Common myeloid progenitor, CD34-positive (primary cell): ENCODE measurements around the gene MYO1D.

Experiments used
- CTCF ChIA-PET: fragments of 350-600 bp; sonication (Branson Sonifier 250); formaldehyde crosslinking; loops from one replicate; lab custom pipeline; 2021; ENCODE audit warnings: antibody characterized with exemption; lab: Charles Lee
- POLR2A ChIA-PET: fragments of 350-600 bp; sonication (Branson Sonifier 250); formaldehyde crosslinking; loops from one replicate; lab custom pipeline; 2021; ENCODE audit warnings: antibody characterized with exemption; lab: Charles Lee
- DNase-seq, 3 donors: peaks; one replicate each; pipeline versions ENCODE4 v3.0.0 to v3.0.0-alpha.2; 2013
- H3K27ac ChIP-seq, 2 experiments: 1 replicate in 1 of 2; 2 replicates in 1 of 2; pipeline ENCODE4 v1.7.0; 2013; ENCODE audit warnings: inconsistent platforms in 2 of 2, low read length in 2 of 2, mild to moderate bottlenecking in 2 of 2, low read depth in 1 of 2, moderate library complexity in 1 of 2; ENCODE audit not compliant: severe bottlenecking in 2 of 2, insufficient read depth in 1 of 2, poor library complexity in 1 of 2
- H3K27me3 ChIP-seq, 5 experiments: replicated peaks in 2 of 5; 1 replicate in 3 of 5; 2 replicates in 2 of 5; pipeline versions ENCODE4 v1.6.1 to v1.7.0; 2013; ENCODE audit warnings: low read length in 4 of 5, mild to moderate bottlenecking in 2 of 5, moderate library complexity in 2 of 5, inconsistent platforms in 1 of 5; ENCODE audit not compliant: insufficient read depth in 5 of 5, control insufficient read depth in 4 of 5
- H3K36me3 ChIP-seq, 4 experiments: 1 replicate in 2 of 4; 2 replicates in 2 of 4; pipeline versions ENCODE4 v1.6.1 to v1.7.0; 2013; ENCODE audit warnings: low read length in 3 of 4, control low read depth in 1 of 4, mild to moderate bottlenecking in 1 of 4; ENCODE audit not compliant: control insufficient read depth in 4 of 4, insufficient read depth in 4 of 4
- H3K4me1 ChIP-seq, 4 experiments: 1 replicate in 3 of 4; 2 replicates in 1 of 4; pipeline versions ENCODE4 v1.6.1 to v1.7.1; 2013; ENCODE audit warnings: low read length in 3 of 4, mild to moderate bottlenecking in 3 of 4, control low read depth in 1 of 4, inconsistent platforms in 1 of 4, moderate library complexity in 1 of 4; ENCODE audit not compliant: control insufficient read depth in 4 of 4, insufficient read depth in 4 of 4; ENCODE audit errors: control extremely low read depth in 1 of 4
- H3K4me3 ChIP-seq, 7 experiments: 1 replicate in 4 of 7; 2 replicates in 3 of 7; pipeline versions ENCODE4 v1.5.1 to v1.7.0; 2013; ENCODE audit warnings: mild to moderate bottlenecking in 7 of 7, low read length in 6 of 7, moderate library complexity in 6 of 7, inconsistent platforms in 2 of 7, low read depth in 2 of 7, control low read depth in 1 of 7; ENCODE audit not compliant: insufficient read depth in 4 of 7, control insufficient read depth in 1 of 7; ENCODE audit errors: extremely low read depth in 1 of 7
- H3K9me3 ChIP-seq, 5 experiments: 1 replicate in 4 of 5; 2 replicates in 1 of 5; pipeline versions ENCODE4 v1.6.1 to v1.7.1; 2013; ENCODE audit warnings: low read length in 4 of 5, mild to moderate bottlenecking in 2 of 5, inconsistent platforms in 1 of 5, low read depth in 1 of 5, moderate library complexity in 1 of 5; ENCODE audit not compliant: control insufficient read depth in 4 of 5, insufficient read depth in 2 of 5; ENCODE audit errors: control extremely low read depth in 1 of 5
- WGBS: methylation state at CpG from one replicate; pipeline ENCODE4 v1.1.5; 2013; ENCODE audit not compliant: insufficient coverage; 5-methylcytosine and 5-hydroxymethylcytosine counted together

MYO1D gene

DNA sequence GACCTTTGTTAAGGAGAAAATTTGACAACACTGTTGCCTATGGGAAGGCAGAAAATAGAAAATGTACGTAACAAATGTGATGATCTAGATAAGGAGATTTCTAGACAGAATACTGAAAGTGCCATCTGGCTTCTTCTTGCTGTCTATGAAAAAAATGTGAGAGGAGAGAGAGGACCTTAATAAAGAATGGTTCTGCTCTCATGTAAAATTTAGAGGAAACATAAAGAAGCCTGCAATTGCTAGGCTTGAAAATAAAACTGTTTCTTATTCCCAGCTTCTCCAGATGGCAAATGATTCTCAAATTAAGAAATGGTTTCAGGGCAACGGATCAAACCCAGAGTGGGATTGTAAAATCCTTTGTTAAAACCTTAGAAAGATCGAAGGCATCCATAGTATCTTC is 261.6 kb downstream of the MYO1D start:
- Histone ChIP-seq H3K27me3 (no peaks in the 10 kb centered on the region), H3K27ac (no peak overlapping the region), H3K4me1 (no peaks in the 10 kb centered on the region), H3K36me3 (no peaks in the 10 kb centered on the region), H3K4me3 (no peak overlapping the region), H3K9me3 (no peaks in the 10 kb centered on the region)
- DNase-seq: no peak
- CTCF ChIA-PET: interaction anchor here (0.9 to 1.0 kb wide), 3 partner anchors 11 to 132 kb away, joined by 3 to 4 read pairs (median 3); no protein-coding TSS in a partner anchor
- WGBS: 92% methylated on average over 3 of the region's 3 CpGs
- POLR2A ChIA-PET: no interaction called here

DNA sequence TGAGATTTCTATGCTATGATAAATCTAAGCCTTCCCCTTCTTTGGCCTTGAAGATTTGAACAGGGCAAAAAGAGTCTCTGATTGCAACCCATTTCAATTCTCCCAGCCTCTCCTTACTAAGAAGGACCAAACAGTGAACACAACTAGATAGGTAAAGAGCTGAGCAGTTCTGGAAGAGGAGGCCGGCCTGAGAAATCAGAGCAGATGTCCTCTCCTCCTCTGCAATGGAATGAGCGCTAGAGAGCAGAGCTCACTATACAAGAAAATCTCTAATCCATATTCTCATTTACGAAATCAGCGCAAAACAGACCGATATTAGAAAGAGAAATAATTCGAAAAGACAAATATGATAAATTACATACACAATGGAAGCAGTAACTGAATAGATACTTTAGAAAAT is 266.0 kb downstream of the MYO1D start:
- ChIA-PET CTCF (interaction anchor here (0.6 to 1.5 kb wide), 3 partner anchors 13 to 126 kb away, joined by 4 read pairs; no protein-coding TSS in a partner anchor), POLR2A (no interaction called here)
- WGBS: no CpG with 5 or more reads among the region's 6 CpGs

DNA sequence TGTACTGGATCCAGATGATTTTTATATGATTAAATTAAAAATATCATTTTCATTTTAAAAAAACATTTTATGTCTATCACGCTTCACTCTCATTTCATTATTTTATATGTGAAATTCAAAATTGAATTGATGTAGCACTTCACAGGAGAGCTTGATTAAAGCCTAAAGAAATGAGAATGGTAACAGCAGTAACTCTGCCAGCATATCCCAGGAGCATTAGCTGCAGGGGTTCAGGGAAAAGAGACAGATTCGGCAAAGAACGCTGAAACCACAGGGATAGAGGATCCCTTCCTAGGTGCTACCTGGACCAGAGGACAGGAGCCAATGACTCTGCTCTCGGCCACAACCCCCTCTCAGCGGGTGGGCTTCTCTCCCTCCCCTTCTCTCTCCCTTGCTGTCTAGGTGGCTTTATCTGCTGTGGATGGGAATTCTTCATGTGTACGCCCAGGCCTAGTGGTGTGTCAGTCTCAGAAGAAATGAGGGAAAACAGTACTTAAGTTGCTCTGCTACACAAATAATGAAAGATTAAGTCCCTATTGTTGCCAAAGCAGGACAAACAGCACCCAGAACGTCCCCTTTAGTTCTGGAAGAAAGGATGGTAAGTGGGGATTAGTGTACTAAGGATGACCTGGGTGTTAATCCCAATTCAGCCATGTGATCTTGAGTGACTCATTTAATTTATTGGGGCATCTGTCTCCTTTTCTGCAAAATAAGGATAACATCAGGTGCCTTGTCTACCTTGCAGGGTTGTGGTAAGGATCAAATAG is 266.9 kb downstream of the MYO1D start:
- no peak for DNase-seq
- H3K36me3 ChIP-seq: no peaks in the 10 kb centered on the region
- H3K27me3 ChIP-seq: no peaks in the 10 kb centered on the region
- WGBS: 100% methylated on average over 2 of the region's 7 CpGs
- no peak overlapping the region for H3K27ac ChIP-seq
- CTCF ChIA-PET: interaction anchor here (0.6 to 1.5 kb wide), 2 partner anchors 14 to 126 kb away, joined by 4 read pairs; no protein-coding TSS in a partner anchor
- H3K9me3 ChIP-seq: peaks cover 0 to 2% (median 0%) of the 10 kb centered on the region in 5 experiments
- H3K4me1 ChIP-seq: peaks cover 0 to 3% (median 0%) of the 10 kb centered on the region in 4 experiments
- POLR2A ChIA-PET: no interaction called here
- no peak overlapping the region for H3K4me3 ChIP-seq

More for the DNA sequence above, 266.0 kb downstream of the MYO1D start:
- Histone ChIP-seq H3K4me1 (peaks cover 0 to 3% (median 0%) of the 10 kb centered on the region in 4 experiments), H3K4me3 (no peak overlapping the region), H3K27ac (no peak overlapping the region), H3K27me3 (no peaks in the 10 kb centered on the region), H3K36me3 (no peaks in the 10 kb centered on the region), H3K9me3 (peaks cover 0 to 2% (median 0%) of the 10 kb centered on the region in 5 experiments)
- DNase-seq: no peak

DNA sequence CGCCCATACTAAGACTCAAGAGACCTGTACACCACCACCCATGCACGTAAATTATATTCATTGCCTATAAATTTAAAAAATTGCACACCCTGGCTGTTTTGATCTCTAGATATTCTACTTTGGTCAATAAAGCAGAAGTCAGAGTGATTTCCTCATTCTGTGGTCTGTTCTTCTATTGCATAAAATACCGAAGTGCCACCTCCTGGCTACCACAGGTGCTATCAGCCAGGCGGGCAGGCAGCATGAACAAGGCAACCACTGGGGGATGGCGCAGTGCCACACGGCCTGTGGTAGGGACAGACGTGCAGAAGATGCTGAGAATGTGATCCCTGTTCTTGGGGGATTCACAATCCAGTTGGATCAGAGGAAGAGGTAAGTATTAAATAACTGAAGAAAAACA is 267.8 kb downstream of the MYO1D start:
- Histone ChIP-seq H3K27ac (no peak overlapping the region), H3K27me3 (no peaks in the 10 kb centered on the region), H3K4me1 (peaks cover 0 to 3% (median 0%) of the 10 kb centered on the region in 4 experiments), H3K36me3 (no peaks in the 10 kb centered on the region), H3K4me3 (no peak overlapping the region), H3K9me3 (peaks cover 0 to 2% (median 0%) of the 10 kb centered on the region in 5 experiments)
- peak; percentile 89 to 96 (median 96) for DNase-seq
- ChIA-PET CTCF (interaction anchor here (0.9 to 1.7 kb wide), 3 partner anchors 108 to 133 kb away, joined by 3 to 8 read pairs (median 3); no protein-coding TSS in a partner anchor), POLR2A (no interaction called here)
- WGBS: 0% methylated on average over 7 of the region's 7 CpGs

DNA sequence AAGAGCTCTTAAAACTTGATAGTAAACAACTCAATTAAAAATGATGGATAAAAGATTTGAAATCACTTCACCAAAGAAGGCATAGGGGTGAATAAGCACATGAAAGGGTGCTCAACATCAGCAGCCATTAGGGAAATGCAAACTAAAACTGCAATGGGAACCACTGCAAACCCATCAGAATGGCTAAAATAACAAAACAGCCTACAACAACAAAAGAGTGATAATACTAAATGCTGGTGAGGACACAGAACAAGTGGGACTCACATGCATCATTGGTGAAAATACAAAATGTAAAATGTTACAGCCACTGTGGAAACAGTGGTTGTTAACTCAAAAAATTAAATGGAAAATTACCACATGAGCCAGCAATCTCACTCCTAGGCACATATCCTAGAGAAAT is 268.7 kb downstream of the MYO1D start:
- Histone ChIP-seq H3K4me1 (peaks cover 0 to 3% (median 0%) of the 10 kb centered on the region in 4 experiments), H3K4me3 (no peak overlapping the region), H3K36me3 (no peaks in the 10 kb centered on the region), H3K27ac (no peak overlapping the region), H3K27me3 (no peaks in the 10 kb centered on the region), H3K9me3 (peaks cover 0 to 2% (median 0%) of the 10 kb centered on the region in 5 experiments)
- no peak for DNase-seq
- ChIA-PET POLR2A (no interaction called here), CTCF (interaction anchor here (0.6 to 1.7 kb wide), 5 partner anchors 107 to 137 kb away, joined by 3 to 8 read pairs (median 3); no protein-coding TSS in a partner anchor)

DNA sequence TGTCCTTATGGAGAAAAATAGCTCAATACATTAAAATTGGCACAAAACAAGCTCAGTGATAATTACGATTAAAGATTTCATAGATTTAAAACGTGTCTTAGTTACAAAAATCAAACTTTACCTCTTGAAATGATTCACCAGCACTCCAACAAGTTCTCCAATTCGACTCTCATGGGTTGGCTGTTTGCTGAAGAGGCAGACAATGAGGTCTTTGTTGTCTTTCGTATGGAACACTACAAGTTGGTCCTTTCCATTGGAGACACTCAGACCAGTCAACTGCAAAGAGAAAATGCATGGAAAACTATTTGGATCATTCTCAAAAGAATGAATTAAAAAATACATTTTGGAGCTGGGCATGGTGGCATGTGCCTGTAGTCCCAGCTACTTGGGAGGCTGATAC is 272.0 kb downstream of the MYO1D start:
- ChIA-PET CTCF (interaction anchor here (0.9 kb wide), 1 partner anchor 11 kb away, joined by 3 read pairs; no protein-coding TSS in a partner anchor), POLR2A (no interaction called here)
- no peaks in the 10 kb centered on the region for H3K27me3 ChIP-seq
- peaks cover 0 to 3% (median 0%) of the 10 kb centered on the region in 4 experiments for H3K4me1 ChIP-seq
- H3K4me3 ChIP-seq: no peak overlapping the region
- H3K9me3 ChIP-seq: peaks cover 0 to 8% (median 5%) of the 10 kb centered on the region in 5 experiments
- H3K36me3 ChIP-seq: no peaks in the 10 kb centered on the region
- WGBS: 92% methylated on average over 4 of the region's 4 CpGs
- no peak overlapping the region for H3K27ac ChIP-seq
- DNase-seq: no peak

DNA sequence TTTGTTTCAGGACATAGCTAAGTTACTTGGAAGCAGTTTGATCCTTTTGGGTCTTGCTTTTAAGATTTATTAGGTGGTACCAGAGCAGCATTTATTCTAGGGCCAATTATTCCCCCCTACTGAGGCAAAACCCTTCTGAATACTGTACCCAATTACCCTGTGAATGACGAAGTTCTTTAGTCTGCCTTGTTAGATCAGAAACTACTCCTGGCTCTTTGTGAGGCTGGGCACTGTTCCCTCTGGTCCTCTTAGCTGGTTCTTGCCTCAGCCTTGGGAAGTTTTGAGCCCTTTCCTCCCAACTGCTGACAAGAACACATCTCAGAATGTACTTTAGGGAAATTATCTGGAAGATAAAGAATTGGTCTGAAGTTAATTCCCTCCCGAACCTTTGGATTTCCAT is 274.5 kb downstream of the MYO1D start:
- no peaks in the 10 kb centered on the region for H3K4me1 ChIP-seq
- H3K27ac ChIP-seq: no peak overlapping the region
- peaks cover 2 to 9% (median 5%) of the 10 kb centered on the region in 5 experiments for H3K9me3 ChIP-seq
- H3K36me3 ChIP-seq: no peaks in the 10 kb centered on the region
- no peak overlapping the region for H3K4me3 ChIP-seq
- POLR2A ChIA-PET: no interaction called here
- CTCF ChIA-PET: no interaction called here
- H3K27me3 ChIP-seq: no peaks in the 10 kb centered on the region
- DNase-seq: no peak
- 100% methylated on average over 1 of the region's 2 CpGs for WGBS
